Fibroblast of peridontal ligament (primary cell): Measurements from ENCODE around the gene BCAT1.
"Not testable (repeated sequence)": the region's sequence is repeated elsewhere in the genome, so short reads cannot be mapped to it uniquely, and the experiment has no call there.

Experiments used
- DNase-seq: peaks from one replicate; pipeline ENCODE4 v3.0.0-alpha.2; 2010; ENCODE audit errors: extremely low read depth

BCAT1 gene

DNA sequence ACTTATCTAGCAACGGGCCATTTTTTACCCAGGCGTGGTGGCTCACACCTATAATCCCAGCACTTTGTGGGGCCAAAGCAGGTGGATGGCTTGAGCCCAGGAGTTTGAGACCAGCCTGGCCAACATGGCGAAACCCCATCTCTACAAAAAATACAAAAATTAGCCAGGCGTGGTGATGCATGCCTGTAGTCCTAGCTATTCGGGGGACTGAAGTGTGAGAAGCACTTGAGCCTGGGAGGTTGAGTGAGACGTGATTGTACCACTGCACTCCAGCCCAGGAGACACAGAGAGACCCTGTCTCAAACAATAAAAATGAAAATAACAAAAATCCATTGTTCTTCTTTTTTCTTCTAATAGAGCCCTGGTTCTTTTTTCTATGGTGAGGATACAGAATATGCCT, 7.5 kb upstream of the BCAT1 start:
- not testable (repeated sequence) for DNase-seq

DNA sequence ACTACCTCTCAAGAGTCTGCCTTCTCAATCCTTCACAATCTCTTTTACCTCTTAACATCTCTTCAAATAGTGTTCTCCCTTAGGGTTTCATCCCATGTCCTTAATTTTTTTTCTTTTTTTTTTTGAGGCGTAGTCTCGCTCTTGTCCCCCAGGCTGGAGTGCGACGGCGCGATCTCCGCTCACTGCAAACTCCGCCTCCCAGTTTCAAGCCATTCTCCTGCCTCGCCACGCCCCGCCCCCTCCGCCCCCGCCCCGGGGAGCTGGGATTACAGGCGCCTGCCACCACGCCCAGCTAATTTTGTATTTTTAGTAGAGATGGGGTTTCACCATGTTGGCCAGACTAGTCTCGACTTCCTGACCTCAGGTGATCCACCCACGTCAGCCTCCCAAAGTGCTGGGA, 7.0 kb upstream of the BCAT1 start:
- no peak for DNase-seq

DNA sequence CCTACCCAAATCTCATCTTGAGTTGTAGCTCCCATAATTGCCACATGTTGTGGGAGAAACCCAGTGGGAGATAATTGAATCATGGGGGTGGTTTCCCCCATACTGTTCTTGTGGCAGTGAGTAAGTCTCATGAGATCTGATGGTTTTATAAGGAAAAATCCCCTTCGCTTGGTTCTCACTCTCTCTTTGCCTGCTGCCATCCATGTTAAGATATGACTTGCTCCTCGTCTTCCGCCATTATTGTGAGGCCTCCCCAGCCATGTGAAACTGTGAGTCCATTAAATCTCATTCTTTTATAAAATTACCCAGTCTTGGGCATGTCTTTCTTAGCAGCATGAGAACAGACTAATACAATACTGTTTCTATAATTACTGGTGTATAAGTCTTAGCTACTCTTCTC, 6.5 kb upstream of the BCAT1 start:
- DNase-seq = no peak

DNA sequence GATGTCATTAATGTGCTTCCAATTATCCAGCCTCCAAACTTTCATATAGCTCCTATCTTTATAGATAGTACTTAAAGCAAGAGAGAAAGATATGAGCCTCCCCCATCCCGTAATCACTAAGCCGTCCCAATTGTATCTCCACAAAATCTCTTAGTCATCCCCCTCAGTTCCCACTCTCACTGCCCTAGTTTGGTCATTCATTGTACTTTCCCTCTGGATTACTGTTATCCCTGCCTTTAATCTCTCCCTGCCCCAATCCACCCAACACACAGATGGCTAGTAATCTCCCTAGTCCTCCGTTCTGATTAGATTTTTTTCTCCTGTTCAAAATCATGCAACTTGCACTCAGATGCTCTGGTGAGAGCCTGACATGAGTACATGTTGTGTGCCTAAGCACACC, 5.4 kb upstream of the BCAT1 start:
- no peak for DNase-seq

DNA sequence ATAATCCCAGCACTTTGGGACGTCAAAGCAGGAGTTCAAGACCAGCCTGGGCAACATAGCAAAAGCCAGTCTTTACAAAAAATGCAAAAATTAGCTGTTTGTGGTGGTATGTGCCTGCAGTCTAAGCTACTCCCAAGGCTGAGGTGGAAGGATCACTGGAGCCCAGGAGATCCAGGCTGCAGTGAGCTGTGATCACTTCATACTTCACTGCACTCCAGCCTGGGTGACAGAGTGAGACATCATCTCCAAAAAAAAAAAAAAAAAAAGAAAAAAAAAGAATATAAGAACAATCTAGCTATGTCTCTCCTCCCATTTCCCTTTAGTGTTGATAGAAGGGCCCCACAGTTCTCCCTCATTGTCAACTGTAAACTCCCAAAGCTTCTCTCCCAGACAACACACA, 3.5 kb upstream of the BCAT1 start:
- no peak for DNase-seq

DNA sequence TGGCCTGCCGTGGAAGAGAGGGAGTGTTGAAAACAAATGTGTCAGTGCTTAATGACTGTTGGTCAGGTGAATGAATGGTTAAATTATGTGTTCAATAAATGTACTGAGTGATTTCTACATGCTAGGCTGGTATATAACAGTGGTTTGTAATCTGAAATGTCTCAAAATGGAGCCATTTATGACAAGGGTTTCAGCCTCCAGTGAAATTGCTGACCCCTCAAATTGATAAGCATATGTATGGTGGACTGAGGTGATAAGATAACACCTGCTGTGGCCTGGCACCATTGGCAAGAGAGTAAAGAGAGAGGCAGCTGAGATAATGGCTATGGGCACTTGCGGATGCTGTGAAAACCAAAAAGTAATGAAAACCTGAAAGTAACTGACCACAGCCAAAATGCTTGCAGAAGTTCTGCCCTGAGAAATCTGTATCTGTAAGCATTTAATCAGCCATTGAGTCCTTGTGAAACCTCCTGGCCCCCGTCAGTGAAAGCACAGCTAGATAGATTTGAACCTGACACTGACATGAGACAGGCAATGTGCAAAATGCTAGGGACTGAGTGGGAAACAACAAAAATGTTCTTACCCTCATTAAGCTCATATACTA, 1.4 kb upstream of the BCAT1 start:
- DNase-seq = no peak

DNA sequence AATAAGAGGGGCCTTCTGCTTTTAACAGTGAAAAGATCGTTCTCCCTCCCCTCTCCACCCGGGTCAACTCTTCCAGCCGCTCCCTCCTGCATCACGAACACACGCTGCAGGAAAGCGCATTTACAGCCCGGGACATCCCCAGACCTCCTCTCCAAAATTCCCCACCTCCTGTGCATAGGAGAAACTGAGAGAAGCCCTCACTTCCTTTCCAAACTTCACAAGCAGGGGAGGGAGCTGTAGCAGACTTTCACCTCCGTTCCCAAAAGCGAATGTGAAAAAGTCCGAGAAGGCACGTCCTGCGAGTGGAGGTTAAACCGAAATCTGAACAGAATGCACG, 513 bp downstream of the BCAT1 start:
- DNase-seq = peak; percentile 47

DNA sequence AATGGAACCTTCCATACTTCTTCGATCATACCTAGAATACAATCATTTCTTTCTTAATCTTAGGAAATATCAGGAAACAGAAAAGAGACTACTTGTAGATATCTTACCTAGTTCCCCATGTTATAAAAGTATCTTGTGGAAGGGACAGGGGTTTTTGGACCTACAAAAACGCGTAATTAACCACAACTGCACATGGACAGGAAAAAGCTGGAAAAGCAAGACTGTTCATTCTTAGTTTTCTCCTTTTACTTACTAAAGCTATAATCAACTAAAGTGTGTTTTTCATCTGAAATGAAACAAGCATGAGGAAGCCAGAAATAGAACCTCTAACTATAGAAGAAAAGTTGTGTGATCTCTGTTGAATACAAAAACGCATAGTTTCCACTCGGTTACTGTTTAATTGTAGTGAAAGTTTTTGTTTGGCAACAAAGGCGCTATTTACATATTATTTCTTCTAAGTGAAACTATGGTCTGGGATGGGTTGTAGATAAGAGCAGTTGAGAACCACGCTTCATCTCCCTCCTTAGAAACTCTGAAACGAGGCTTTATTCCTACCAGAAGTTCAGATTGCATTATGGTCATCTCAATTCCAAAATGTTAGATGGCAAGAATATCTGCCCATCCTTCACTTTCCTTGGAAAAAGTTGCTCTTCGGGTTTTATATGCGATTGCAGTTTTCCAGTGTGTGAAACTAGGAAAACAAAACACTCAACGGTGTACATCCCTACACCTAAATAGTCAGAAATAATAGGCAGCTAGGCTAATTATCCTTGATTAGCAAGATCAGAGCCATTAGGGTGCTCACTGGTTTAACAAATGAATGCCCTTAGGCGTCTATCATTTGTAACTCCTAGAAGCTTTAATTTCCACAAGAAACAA, 1.1 kb downstream of the BCAT1 start:
- DNase-seq = no peak

DNA sequence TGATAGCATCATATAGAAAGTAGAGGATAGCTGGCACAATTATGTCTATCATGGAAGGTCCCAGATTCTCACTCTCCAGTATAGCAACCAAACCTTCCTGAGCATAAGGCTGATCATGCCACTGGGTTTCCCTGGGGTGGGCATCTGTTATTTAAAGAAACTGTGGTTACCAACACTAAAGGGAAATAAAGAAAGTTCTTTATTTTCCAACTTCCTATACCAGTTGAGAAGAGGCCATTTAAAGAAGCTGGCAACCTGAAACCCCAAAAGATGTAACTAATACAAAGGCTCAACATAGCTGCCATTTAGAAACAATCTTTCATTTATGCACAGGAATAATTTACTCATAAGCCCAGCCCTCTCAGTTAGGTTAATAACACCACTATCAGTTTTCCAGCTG, 3.1 kb downstream of the BCAT1 start:
- DNase-seq = no peak

DNA sequence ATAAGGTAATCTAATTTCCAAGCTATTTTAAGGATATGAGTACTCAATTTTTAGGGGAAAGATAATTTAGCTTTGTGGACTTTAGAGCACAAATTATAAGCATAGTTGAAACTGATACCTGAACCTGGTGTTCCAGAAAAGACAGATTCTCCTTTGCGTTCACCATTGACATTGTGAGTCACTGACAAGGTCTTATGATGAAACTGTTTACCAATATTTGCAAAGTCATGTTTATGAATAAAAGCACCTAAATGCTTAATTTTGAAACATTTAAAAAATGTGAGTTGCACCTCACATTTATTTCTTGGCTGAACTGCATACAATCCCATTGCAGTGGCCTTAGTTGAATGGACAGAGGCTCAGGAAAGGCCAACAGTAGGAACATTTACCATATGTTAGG, 3.9 kb downstream of the BCAT1 start:
- no peak for DNase-seq

DNA sequence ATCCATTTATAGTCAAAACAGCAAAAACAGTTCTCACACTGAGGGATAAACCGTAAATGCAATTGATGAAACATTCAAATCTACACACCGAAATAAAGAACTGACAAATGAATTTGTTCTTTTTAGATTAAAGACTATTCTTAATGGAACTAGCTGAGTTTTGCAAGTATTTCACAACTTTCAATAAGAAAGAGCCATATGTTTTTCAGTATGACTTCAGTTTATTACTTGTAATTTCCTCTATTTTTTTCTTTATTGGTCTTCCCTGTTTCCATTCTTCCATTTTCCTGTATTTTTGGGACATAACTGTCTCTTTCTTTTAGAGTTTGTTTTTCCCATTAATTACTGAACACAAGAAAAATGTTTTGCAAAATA, 4.3 kb downstream of the BCAT1 start:
- DNase-seq = no peak

DNA sequence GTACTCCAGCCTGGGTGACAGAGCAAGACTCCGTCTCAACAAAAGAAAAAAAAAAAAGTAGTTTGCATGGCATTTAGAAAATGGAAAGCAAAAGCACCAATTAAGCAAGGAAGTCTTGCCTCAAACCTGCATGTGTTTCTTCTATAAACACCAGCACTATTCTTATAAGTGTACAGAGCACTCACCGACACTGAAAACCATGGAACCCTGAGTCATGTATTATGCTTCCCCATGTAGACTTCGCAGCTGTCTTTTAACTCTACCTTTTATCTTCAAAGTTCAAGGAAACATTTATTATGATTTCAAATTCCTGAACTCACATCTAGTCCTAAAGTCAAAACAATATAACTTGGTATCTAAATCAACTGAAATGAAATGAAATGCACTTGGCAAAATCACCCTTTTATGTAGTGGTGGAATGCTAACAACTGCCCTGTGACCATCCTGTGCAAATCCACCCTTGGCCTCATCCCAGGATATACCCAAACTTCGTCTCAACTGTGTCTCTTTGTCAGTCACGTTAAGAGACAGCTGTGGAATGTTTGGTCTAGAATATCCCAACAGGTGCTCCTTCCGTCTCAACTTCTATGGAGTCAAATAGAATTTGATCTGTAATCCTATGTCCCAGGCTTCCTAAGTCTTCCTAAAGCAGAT, 4.8 kb downstream of the BCAT1 start:
- DNase-seq = no peak

DNA sequence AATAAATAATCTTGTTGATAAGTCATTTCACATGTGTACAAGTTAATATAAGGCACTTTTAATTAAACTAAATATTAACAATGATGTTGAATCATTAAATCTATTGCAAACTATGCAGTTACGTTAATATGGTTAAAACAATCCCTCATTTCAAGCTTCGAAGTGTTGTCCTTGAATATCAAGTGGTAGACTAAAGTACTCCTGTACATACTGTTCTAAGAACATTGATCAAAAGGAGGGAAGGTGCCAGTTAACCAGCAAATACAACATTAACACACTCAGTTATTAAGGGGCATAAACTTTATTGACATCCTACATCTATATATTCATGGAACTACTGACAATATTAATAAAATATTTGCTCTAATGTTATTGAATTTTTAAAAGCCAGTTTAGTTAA, 8.7 kb downstream of the BCAT1 start:
- DNase-seq = no peak

DNA sequence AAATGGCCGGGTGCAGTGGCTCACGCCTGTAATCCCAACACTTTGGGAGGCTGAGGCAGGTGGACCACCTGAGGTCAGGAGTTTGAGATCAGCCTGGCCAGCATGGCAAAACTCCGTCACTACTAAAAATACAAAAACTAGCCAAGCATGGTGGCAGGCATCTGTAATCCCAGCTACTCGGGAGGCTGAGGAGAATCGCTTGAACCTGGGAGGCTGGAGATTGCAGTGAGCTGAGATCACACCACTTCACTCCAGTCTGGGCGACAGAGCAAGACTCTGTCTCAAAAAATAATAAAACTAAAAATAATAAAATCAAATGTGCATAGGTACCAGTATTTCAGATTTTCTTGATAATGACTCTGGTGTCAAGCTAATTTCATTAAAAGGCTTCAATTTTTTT, 9.3 kb downstream of the BCAT1 start:
- DNase-seq = not testable (repeated sequence)

DNA sequence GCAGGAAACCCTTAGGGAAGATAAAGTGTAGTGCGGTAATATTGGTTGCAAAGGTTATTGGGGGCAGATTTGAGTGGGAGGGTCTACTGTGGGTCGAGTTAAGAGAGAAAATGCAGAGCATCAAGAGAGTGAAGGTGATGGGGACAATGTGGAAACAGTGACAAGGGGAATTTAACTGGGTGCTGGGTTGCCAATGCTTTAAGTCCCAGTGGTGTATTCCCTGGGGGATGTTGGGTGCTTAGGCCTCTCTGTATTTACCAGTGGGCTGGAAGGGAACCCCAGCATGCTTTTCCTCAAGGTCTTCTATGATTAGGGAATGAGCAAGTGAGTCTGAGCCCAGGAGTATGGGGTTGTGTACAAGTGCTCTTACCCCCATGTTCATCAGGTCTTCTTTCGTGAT, 10.6 kb downstream of the BCAT1 start:
- no peak for DNase-seq

DNA sequence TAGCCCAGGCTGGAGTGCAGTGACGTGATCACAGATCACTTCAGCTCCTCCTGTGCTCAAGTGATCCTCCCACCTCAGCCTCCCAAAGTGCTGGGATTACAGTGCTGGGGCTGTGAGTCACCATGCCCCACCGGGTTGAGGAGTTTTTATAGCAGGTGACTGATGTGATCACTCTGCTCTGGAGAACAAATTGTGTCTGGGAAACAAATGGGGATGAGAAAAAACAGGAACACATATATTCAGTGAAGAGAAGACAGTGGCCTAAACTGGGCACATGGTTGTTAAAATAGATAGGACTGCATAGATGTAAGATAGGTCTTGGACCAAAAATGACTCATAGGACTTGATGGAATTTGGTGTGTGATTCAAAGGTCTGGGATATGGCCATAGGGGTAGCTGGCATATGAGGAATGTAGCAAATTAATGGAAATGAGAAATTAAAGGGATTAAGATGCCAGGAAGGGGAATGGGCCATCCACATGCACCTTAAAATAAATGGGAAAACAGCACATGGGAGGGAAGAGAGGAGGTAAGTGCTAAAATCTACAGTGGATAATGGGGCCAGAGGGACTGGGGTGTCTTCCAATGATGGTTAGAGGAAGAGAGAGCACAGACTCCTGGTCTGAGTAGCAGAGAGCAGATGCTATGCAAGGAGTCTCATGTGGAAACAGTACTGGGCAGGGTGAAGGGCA, 11.2 kb downstream of the BCAT1 start:
- DNase-seq = no peak

DNA sequence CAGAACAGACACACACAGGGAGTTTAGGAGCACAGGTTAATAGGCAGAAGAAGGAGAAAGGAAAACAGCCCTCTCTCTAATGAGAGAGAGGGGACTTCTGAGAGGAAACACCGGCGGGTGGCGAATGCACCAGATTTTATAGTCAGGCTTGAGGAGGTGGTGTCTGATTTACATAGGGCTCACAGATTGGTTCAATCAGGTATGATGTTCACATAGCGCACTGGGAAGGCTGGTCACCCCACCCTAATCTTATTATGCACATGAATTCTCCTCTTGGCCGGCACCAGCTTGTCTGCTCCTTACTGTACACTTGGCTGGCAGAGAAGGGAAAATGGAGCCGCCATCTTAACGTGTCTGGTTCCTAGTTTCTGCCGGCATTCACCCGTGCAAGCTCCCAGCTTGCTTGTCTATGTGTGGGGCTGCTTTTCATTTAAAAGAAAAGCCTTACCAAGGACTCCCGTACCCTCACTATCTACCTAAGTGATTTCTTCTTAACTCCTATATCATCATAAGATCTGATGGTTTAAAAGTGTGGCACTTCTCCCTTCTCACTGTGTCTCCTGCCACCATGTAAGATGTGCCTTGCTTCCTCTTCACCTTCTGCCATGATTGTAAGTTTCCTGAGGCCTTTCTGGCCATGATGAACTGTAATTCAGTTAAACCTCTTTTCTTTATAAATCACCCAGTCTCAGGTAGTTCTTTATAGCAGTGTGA, 15.1 kb downstream of the BCAT1 start:
- DNase-seq = no peak

DNA sequence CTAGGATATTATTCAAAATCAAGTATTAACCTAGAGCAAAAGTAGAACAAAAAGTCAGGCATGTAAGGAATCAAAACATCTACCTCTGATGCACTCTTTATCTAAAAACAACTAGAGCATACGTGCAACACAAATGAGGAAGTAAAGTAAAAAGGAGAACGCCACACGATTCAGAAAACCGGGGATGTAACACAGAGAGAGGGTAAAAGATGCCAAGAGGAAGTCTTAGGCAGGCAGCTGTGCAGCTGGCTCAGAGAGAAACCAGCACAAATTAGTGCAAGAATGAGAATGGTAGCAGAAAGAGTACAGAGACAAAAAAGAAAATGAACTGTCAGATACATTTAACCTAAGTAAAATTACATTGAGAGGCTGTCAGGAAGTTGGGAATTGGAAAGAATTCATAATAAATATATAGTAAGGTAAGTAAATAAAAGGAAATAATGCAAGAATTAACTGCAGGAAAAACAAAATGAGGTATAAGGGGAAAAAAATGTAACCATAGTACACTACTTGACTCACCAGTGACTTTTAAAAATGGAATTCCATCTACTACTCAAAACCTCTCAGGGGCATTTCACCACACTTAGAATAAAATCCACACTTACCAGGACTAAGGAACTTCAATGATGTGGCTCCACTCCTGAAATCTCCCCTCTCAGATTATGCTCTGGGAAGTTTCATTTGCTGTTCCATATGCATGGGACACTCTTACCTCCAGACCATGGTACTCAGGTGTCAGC, 17.1 kb downstream of the BCAT1 start:
- DNase-seq = no peak

DNA sequence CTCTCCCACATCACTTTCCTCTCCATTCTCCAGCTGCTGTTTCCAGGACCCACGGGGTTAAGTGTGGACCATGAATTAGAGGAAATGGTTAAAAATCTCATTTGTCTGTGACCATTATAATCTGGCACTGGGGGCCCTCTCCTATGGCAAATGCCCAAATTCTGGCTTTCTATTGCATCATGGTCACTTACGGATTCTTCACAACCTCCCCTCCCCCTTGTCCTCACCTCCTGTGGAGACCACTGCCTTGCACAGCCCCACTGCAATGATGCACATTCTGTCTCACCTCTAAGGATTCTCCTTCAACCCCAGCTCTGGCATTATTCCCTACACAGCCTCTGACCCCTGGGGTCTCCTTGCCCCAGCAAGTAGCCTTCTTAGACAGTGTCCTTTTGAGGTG, 18.9 kb downstream of the BCAT1 start:
- DNase-seq = no peak

DNA sequence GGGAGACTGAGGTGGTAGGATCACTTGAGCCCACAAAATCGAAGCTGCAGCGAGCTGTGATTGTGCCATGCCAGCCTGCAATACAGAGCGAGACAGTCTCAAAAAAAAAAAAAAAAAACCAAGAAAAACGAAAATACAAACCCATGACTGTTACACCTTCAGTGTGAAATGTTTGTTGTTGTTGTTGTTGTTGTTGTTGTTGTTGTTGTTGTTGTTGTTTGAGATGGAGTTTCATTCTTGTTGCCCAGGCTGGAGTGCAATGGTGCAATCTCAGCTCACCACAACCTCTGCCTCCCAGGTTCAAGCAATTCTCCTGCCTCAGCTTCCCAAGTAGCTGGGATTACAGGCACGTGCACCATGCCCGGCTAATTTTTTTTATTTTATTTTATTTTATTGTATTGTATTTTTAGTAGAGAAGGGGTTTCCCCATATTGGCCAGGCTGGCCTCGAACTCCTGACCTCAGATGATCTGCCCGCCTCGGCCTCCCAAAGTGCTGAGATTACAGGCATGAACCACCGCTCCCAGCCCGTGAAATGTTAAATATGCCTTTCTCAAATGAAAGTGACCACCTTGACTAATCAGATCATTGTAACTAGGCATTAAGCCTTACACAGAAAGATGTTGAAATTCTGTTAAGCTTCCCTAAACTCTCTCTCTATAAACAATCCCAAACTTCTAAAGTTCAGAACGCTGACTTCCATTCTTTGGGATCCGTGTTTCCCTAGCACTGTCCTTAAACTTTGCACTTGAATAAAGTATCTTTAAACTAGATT, 20.2 kb downstream of the BCAT1 start:
- DNase-seq = not testable (repeated sequence)

DNA sequence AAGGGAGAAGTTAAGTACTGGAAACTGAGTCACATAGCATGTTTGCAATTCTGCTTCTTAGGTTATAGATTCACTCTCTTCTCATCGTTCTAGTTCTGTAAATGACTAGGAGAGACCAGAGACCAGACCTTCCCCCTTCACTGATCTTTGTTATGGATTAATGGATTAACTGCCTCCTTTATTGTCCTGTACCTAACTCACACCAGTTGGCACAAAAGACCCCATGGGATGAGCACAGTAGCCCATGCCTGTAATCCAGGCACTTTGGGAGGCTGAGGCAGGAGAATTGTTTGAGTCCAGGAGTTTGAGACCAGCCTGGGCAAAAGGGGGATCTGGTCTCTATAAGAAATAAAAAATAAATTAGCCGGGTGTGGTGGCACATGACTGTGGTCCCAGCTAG, 20.8 kb downstream of the BCAT1 start:
- DNase-seq = no peak
